ENCODE measurements around the gene KLK4.

Gene KLK4

GRCh38 chr19:50874211-50874610 is 37.0 kb downstream of the KLK4 start:
- no peak overlapping the region for H3K4me3 ChIP-seq (replicated peaks; ENCODE audit: insufficient read depth, low read length)
- DNase-seq (ENCODE audit: low read depth in 1 of 2, low spot score in 1 of 2) = no peak
- TF ChIP-seq SPI1 (IDR thresholded peaks at IDR 0.05; ENCODE audit: borderline replicate concordance, low read depth) (no peak), POLR2AphosphoS5 (IDR thresholded peaks at IDR 0.05; ENCODE audit: low read depth) (no peak), CTCF (IDR thresholded peaks at IDR 0.05; ENCODE audit: insufficient read depth, low read length) (no peak), REST (IDR thresholded peaks at IDR 0.05; ENCODE audit: insufficient replicate concordance, low read depth) (no peak), GABPA (IDR thresholded peaks at IDR 0.05; ENCODE audit: low read depth) (no peak)
- peaks cover 12% of the 10 kb centered on the region for H3K27me3 ChIP-seq (ENCODE audit: insufficient read depth, poor library complexity, severe bottlenecking)
- H3K27ac ChIP-seq (replicated peaks) = no peak overlapping the region

GRCh38 chr19:50873056-50873455 is 38.1 kb downstream of the KLK4 start, which contains the start of gene KLK2:
Gene KLK2, plus strand, starts transcription at chr19:50873439. Its CDS starts 35 bp downstream, at chr19:50873474.
- no peak within 1 kb of the TSS for H3K4me3 ChIP-seq (replicated peaks; ENCODE audit: insufficient read depth, low read length)
- no peak for DNase-seq (ENCODE audit: low read depth in 1 of 2, low spot score in 1 of 2)
- TF ChIP-seq POLR2AphosphoS5 (IDR thresholded peaks at IDR 0.05; ENCODE audit: low read depth) = no peak
- peaks cover 12% of the 10 kb centered on the region for H3K27me3 ChIP-seq (ENCODE audit: insufficient read depth, poor library complexity, severe bottlenecking)
- no peak within 1 kb of the TSS for H3K27ac ChIP-seq (replicated peaks)

- H3K27me3 ChIP-seq (ENCODE audit: insufficient read depth, poor library complexity, severe bottlenecking) = peaks cover 3% of the 10 kb centered on the region
- H3K4me3 ChIP-seq (replicated peaks; ENCODE audit: insufficient read depth, low read length) = no peak overlapping the region
Observed at GRCh38 chr19:50870417-50871089, 40.6 kb downstream of the KLK4 start.

More at GRCh38 chr19:50870417-50871089, 40.6 kb downstream of the KLK4 start:
- H3K27ac ChIP-seq (replicated peaks) = no peak overlapping the region
- no peak for DNase-seq (ENCODE audit: low read depth in 1 of 2, low spot score in 1 of 2)
- TF ChIP-seq REST (IDR thresholded peaks at IDR 0.05; ENCODE audit: insufficient replicate concordance, low read depth) = no peak
- no peak for TF ChIP-seq SPI1 (IDR thresholded peaks at IDR 0.05; ENCODE audit: borderline replicate concordance, low read depth)
- TF ChIP-seq GABPA (IDR thresholded peaks at IDR 0.05; ENCODE audit: low read depth) = no peak
- TF ChIP-seq POLR2AphosphoS5 (IDR thresholded peaks at IDR 0.05; ENCODE audit: low read depth) = no peak
- TF ChIP-seq CTCF (IDR thresholded peaks at IDR 0.05; ENCODE audit: insufficient read depth, low read length) = no peak

All from HL-60 (cell line).